ENCODE results near the gene CENPC.
"Not testable (repeated sequence)": the region's sequence is repeated elsewhere in the genome, so short reads cannot be mapped to it uniquely, and the experiment has no call there.

The CENPC gene

GRCh38 chr4:67558493-67558892 lies 13.2 kb upstream of the CENPC start, which contains the start of gene STAP1:
Gene STAP1, plus strand, starts transcription at chr4:67558727. Its CDS starts 83 bp downstream, at chr4:67558810.
- no peak within 1 kb of the TSS for H3K4me3 ChIP-seq (IDR thresholded peaks at IDR 0.05; ENCODE audit: insufficient read depth, low read depth, low read length)
- H3K9ac ChIP-seq, result no peak within 1 kb of the TSS

GRCh38 chr4:67556436-67556835 lies 11.1 kb upstream of the CENPC start:
- Histone ChIP-seq H3K27me3 (ENCODE audit: insufficient read depth, low read depth) (no peaks in the 10 kb centered on the region), H3K4me1 (ENCODE audit: low read depth, poor library complexity, severe bottlenecking) (no peaks in the 10 kb centered on the region), H4K20me1 (ENCODE audit: insufficient read depth) (no peaks in the 10 kb centered on the region), H2AFZ (ENCODE audit: low read depth) (no peak overlapping the region), H3K9ac (no peak overlapping the region), H3K36me3 (ENCODE audit: insufficient read depth) (no peaks in the 10 kb centered on the region), H3K4me2 (no peak overlapping the region), H3K27ac (no peak overlapping the region), H3K79me2 (ENCODE audit: insufficient read depth, low read depth) (no peaks in the 10 kb centered on the region), H3K4me3 (IDR thresholded peaks at IDR 0.05; ENCODE audit: insufficient read depth, low read depth, low read length) (no peak overlapping the region)
- TF ChIP-seq CTCF (conservative IDR thresholded peaks at IDR 0.05; ENCODE audit: low read depth, low read length), result no peak

More at GRCh38 chr4:67558493-67558892, 13.2 kb upstream of the CENPC start, which contains the start of gene STAP1:
- no peak within 1 kb of the TSS for H3K4me2 ChIP-seq
- H2AFZ ChIP-seq (ENCODE audit: low read depth), result no peak within 1 kb of the TSS
- no peak within 1 kb of the TSS for H3K27ac ChIP-seq
- no peaks in the 10 kb centered on the region for H3K4me1 ChIP-seq (ENCODE audit: low read depth, poor library complexity, severe bottlenecking)
- no peaks in the 10 kb centered on the region for H3K36me3 ChIP-seq (ENCODE audit: insufficient read depth)
- H4K20me1 ChIP-seq (ENCODE audit: insufficient read depth), result no peaks in the 10 kb centered on the region
- H3K79me2 ChIP-seq (ENCODE audit: insufficient read depth, low read depth), result no peaks in the 10 kb centered on the region
- no peak for TF ChIP-seq CTCF (conservative IDR thresholded peaks at IDR 0.05; ENCODE audit: low read depth, low read length)
- no peaks in the 10 kb centered on the region for H3K27me3 ChIP-seq (ENCODE audit: insufficient read depth, low read depth)

- Histone ChIP-seq H3K9ac (no peak overlapping the region), H3K79me2 (ENCODE audit: insufficient read depth, low read depth) (no peaks in the 10 kb centered on the region), H3K27me3 (ENCODE audit: insufficient read depth, low read depth) (no peaks in the 10 kb centered on the region), H2AFZ (ENCODE audit: low read depth) (no peak overlapping the region), H3K36me3 (ENCODE audit: insufficient read depth) (no peaks in the 10 kb centered on the region), H3K27ac (no peak overlapping the region), H4K20me1 (ENCODE audit: insufficient read depth) (no peaks in the 10 kb centered on the region), H3K4me1 (ENCODE audit: low read depth, poor library complexity, severe bottlenecking) (no peaks in the 10 kb centered on the region), H3K4me3 (IDR thresholded peaks at IDR 0.05; ENCODE audit: insufficient read depth, low read depth, low read length) (no peak overlapping the region), H3K4me2 (no peak overlapping the region)
- no peak for TF ChIP-seq CTCF (conservative IDR thresholded peaks at IDR 0.05; ENCODE audit: low read depth, low read length)
These were observed 10.1 kb upstream of the CENPC start for GRCh38 chr4:67555447-67555846.

- no peaks in the 10 kb centered on the region for H3K4me1 ChIP-seq (ENCODE audit: low read depth, poor library complexity, severe bottlenecking)
- no peak overlapping the region for H2AFZ ChIP-seq (ENCODE audit: low read depth)
- no peak for TF ChIP-seq CTCF (conservative IDR thresholded peaks at IDR 0.05; ENCODE audit: low read depth, low read length)
These were observed 8.8 kb upstream of the CENPC start for GRCh38 chr4:67554096-67554495.

GRCh38 chr4:67552146-67552792 lies 7.0 kb upstream of the CENPC start:
- not testable (repeated sequence) for H3K27me3 ChIP-seq (ENCODE audit: insufficient read depth, low read depth); H3K4me3 ChIP-seq (IDR thresholded peaks at IDR 0.05; ENCODE audit: insufficient read depth, low read depth, low read length); H3K36me3 ChIP-seq (ENCODE audit: insufficient read depth); H3K27ac ChIP-seq; H4K20me1 ChIP-seq (ENCODE audit: insufficient read depth); H3K4me1 ChIP-seq (ENCODE audit: low read depth, poor library complexity, severe bottlenecking); H2AFZ ChIP-seq (ENCODE audit: low read depth); H3K4me2 ChIP-seq; H3K79me2 ChIP-seq (ENCODE audit: insufficient read depth, low read depth); H3K9ac ChIP-seq

More at GRCh38 chr4:67554096-67554495, 8.8 kb upstream of the CENPC start:
- Histone ChIP-seq H3K4me3 (IDR thresholded peaks at IDR 0.05; ENCODE audit: insufficient read depth, low read depth, low read length) (no peak overlapping the region), H3K4me2 (no peak overlapping the region), H3K36me3 (ENCODE audit: insufficient read depth) (no peaks in the 10 kb centered on the region), H3K27ac (no peak overlapping the region), H4K20me1 (ENCODE audit: insufficient read depth) (no peaks in the 10 kb centered on the region), H3K27me3 (ENCODE audit: insufficient read depth, low read depth) (no peaks in the 10 kb centered on the region), H3K79me2 (ENCODE audit: insufficient read depth, low read depth) (no peaks in the 10 kb centered on the region), H3K9ac (no peak overlapping the region)
